Esophagus (tissue), 2 donors: Measurements from ENCODE around the gene KPNA3. TPM values are rescaled to one million over a fixed set of nuclear protein-coding genes. Genes with fewer than 3 reads are reported as not detected.

Experiments
- H3K27ac ChIP-seq, 2 donors: one replicate each; pipeline ENCODE4 v1.5.1; 2013; ENCODE audit warnings: low read depth in 2 of 2, mild to moderate bottlenecking in 2 of 2, inconsistent platforms in 1 of 2, low read length in 1 of 2, moderate library complexity in 1 of 2
- H3K27me3 ChIP-seq, 2 donors: one replicate each; pipeline ENCODE4 v1.6.1; 2013; ENCODE audit warnings: low read length in 2 of 2, control low read depth in 1 of 2, mild to moderate bottlenecking in 1 of 2; ENCODE audit not compliant: insufficient read depth in 2 of 2, control insufficient read depth in 1 of 2
- H3K36me3 ChIP-seq, 2 donors: one replicate each; pipeline ENCODE4 v1.6.1; 2013; ENCODE audit warnings: low read length in 1 of 2; ENCODE audit not compliant: control insufficient read depth in 2 of 2, insufficient read depth in 2 of 2
- H3K4me1 ChIP-seq, 2 donors: one replicate each; pipeline ENCODE4 v1.6.1; 2013; ENCODE audit warnings: low read length in 1 of 2; ENCODE audit not compliant: control insufficient read depth in 2 of 2, insufficient read depth in 2 of 2
- H3K4me3 ChIP-seq, 2 donors: one replicate each; pipeline ENCODE4 v1.5.1; 2013; ENCODE audit warnings: low read length in 2 of 2, mild to moderate bottlenecking in 2 of 2, low read depth in 1 of 2, moderate library complexity in 1 of 2
- H3K9me3 ChIP-seq, 2 donors: one replicate each; pipeline ENCODE4 v1.6.1; 2013; ENCODE audit warnings: mild to moderate bottlenecking in 2 of 2, low read depth in 1 of 2, low read length in 1 of 2, moderate library complexity in 1 of 2; ENCODE audit not compliant: control insufficient read depth in 2 of 2, insufficient read depth in 1 of 2
- WGBS, 2 donors: extraction: QIAGEN DNeasy Blood & Tissue Kit; methylation state at CpG; one replicate each; pipeline ENCODE4 v1.1.7; 2013; 5-methylcytosine and 5-hydroxymethylcytosine counted together
- polyA plus RNA-seq, 2 donors: library from polyadenylated mRNA; stranded (reverse); fragments of 200-250 nt; gene quantifications; one replicate each; pipeline ENCODE4 v1.2.3, GENCODE V29; 2013
- donor health status: healthy with polysubstance abuse.
- donor health status: Bipolar disorder and iron deficiency.

Gene KPNA3
- polyA plus RNA-seq, 2 donors: 11.7 to 15.0 TPM

DNA sequence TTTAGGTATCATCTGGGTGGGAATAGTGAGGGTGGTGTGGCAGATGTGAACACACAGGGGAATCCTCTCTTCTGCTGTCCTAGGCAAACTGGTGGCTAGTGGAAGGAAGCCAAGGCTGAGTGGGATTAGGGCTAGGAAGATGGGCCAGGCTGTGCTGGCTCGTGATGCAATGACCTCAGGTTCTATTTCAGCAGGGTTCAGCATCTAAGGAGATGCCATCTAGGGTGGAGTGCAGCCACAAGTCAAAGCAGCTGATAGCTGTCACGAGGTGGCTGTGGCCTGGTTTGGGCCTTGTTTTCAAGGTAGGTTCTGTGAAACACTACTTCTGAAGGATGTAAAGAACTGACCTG is 142.5 kb downstream of the KPNA3 start:
- H3K9me3 ChIP-seq: no peaks in the 10 kb centered on the region
- no peak overlapping the region for H3K27ac ChIP-seq
- WGBS, 2 donors: 69 to 83% methylated on average over 2 of the region's 2 CpGs
- no peaks in the 10 kb centered on the region for H3K36me3 ChIP-seq
- no peak overlapping the region for H3K4me3 ChIP-seq
- H3K27me3 ChIP-seq: no peaks in the 10 kb centered on the region
- no peaks in the 10 kb centered on the region for H3K4me1 ChIP-seq

Other genes starting within 250 kb of the KPNA3 start
- 1 to 10 TPM; 3.0 to 4.0 TPM for gene RCBTB1, start 207.1 kb downstream of the KPNA3 start, polyA plus RNA-seq
- 1 to 10 TPM; 1.3 to 2.0 TPM for gene ARL11, start 164.2 kb downstream of the KPNA3 start, polyA plus RNA-seq
- 10 to 100 TPM; 53.0 to 73.6 TPM for gene EBPL, start 101.2 kb downstream of the KPNA3 start, polyA plus RNA-seq
- gene SPRYD7, start 143.7 kb upstream of the KPNA3 start, polyA plus RNA-seq: 1 to 10 TPM; 7.0 to 8.2 TPM
- 10 to 100 TPM; 22.1 to 25.1 TPM for gene TRIM13, start 204.4 kb upstream of the KPNA3 start, polyA plus RNA-seq
- gene KCNRG, start 222.8 kb upstream of the KPNA3 start, polyA plus RNA-seq: under 1 TPM; 0.59 to 0.79 TPM